GM18508 (cell line): ENCODE measurements around the gene PIGT.

ENCODE experiments used
- ATAC-seq: cut with Tn5 transposase; IDR thresholded peaks from one replicate; pipeline ENCODE4 v1.9.1; 2021; ENCODE audit warnings: moderate number of reproducible peaks; ENCODE audit not compliant: insufficient read depth, unreplicated experiment

PIGT gene

DNA sequence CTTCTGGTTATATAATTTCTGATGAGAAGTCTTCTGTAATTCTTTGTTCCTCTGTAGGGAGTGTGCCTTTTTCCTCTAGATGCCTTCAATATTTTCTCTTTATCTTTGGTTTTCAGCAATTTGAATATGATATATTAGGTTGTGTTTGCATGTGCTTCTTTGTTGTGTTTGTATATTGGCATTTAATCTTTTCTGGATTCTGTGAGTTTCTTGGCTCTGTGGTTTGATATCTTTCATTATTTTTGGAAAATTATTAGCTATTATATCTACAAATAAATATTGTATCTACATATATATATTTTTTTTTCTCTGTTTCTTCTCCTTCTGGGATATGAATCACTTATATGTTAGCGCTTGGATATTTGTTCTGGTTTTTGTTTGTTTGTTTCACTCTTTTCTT is 16.9 kb upstream of the PIGT start:
- no peak for ATAC-seq

DNA sequence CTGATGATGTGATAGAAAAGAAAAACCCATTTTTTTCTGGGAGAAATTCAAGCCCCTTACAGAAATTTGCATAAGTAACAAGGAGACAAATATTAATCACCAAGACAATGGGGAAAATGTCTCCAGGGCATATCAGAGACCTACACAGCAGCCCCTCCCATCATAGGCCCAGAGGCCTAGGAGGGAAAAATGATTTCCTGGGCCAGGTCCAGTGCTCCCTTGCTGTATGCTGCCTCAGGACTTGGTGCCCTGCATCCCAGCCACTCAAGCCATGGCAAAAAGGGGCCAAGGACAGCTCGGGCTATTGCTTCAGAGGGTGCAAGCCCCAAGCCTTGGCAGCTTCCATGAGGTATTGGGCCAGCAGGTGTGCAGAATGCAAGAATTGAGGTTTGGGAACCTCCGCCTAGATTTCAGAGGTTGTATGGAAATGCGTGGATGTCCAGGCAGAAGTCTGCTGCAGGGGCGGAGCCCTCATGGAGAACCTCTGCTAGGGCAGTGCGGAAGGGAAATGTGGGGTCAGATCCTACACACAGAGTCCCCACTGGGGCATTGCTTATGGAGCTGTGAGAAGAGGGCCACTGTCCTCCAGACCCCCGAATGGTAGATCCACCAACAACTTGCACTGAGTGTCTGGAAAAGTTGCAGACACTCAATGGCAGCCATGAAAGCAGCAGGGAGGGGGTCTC is 15.5 kb upstream of the PIGT start:
- ATAC-seq = no peak

DNA sequence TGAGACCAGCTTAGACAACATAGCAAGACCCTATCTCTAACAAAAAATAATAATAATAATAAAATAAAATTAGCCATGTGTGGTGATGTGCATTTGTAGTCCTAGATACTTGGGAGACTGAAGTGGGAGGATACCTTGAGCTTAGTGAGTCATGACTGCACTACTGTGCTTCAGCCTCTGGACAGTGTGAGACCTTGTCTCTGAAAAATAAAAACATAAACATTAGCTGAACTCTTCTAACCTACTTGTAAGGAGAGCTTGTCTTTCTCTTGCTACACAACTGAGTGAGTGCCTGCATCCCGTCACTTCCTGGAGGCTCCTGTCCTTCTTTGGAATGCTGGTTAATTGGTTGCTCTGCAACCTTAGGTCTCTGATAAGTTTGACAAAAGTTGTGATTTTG is 13.0 kb upstream of the PIGT start:
- ATAC-seq = no peak

DNA sequence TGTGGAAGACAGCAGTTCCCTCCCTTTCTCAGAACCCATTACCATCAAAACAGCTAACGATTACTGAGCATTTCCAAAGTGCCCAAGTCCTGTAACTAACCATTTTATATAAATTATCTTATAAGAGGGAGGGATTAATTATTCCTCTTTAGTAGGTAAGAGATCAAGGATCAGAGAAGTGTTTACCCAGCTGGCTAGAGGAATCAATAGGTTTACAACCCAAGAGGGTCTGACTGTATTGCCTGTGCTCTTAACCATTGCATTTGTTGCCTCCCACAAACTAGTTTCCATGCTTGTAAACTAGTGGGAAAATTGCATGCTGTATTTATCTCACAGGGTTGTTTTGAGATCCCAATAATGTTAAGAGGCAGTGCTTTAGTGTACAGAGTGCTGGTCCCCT is 11.5 kb upstream of the PIGT start:
- no peak for ATAC-seq

GRCh38 chr20:45405571-45406259 is 10.2 kb upstream of the PIGT start:
- no peak for ATAC-seq

DNA sequence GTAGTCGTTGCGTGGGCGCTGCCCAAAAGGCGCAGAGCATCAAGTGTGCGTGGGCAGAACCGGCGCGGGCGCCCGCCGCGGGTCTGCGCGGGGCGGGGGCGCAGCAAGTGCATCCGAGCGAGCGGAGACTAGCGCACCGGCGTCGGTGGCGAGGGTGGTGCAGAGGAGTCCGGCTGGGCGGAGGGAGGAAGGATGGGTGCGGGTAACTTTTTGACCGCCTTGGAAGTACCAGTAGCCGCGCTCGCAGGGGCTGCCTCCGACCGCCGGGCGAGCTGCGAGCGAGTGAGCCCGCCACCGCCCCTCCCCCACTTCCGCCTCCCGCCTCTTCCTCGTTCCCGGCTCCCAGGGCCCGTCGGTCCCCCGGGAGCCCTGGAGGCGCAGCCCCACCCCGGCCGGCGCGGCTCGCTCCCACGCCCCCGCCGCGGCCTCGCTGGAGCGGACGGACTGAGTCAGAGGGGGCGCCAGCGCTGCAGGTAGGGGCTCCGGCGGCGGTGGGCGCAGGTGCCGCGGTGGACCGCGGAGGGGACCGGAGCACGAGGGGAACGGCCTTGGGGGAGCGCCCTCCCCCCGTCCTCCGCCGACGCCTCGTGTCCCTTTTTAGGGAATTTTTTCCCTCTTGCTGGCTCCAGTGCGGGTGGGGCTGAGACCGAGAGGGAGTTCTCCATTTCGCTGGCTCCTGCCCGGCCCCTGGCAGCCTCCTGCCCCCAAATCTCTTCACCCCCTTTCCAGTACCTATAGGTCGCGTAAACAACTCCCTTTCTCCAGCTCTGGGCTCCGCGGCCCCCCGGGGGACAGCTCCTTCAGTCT is 9.5 kb upstream of the PIGT start:
- ATAC-seq = no peak

DNA sequence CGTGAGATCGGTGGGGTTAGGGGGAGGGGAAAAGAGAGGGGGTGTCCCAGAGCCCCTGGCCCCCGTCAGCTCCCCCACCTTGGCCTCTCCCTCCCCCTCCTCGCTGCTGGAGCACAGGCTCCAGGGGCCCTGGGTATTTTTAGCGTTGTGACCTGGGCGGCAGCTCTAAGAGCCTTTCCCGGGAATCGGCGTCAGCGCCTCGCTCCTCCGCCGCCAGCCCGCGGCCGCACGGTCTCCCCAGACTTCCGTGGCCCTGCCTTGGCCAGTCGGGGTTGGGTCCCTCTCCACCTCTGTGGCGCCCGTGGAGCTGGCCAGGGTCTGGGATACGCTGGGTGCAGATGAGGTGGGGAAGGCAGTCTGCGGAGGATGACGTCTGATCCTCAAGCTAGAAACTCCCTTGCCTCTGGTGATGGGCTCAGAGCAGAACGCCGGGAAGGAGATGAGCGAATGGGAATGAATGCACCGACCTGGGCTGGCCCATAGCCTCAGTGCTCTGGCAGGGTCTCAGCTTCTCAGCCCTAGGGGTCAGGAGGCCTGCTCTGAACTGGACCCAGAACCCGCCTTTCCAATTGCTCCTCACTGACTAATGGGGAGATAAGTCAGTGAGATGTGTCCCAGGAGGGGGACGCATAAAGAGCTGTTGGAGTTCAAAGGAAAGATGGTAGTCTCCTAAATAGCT is 8.7 kb upstream of the PIGT start:
- ATAC-seq = no peak

GRCh38 chr20:45407783-45408645 is 7.9 kb upstream of the PIGT start, which contains the start of gene DBNDD2:
DBNDD2 (plus strand) TSS chr20:45408289; CDS start chr20:45408468, 179 bp downstream.
- ATAC-seq = no peak

DNA sequence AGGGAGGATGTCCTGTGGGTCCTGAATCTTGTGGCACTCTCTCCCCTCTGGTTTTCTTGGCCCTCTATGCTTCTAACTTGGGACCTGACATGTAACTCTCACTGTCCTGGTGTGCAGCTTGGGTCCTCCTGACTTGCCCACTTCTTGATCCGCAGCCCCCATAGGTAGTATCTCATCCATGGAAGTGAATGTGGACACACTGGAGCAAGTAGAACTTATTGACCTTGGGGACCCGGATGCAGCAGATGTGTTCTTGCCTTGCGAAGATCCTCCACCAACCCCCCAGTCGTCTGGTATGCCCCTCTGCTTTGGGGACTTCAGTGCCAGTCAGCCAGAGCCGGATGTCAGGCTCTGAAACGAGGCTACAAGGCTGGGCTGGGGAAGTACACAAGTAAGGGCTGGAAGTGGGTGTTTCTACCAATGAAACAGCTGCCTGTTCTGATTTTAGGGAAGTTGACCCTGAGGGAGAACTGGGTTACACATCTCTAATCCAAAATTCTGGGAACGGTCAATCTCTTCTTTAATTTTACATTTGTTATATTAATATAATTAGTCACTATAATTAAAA is 7.2 kb upstream of the PIGT start:
- no peak for ATAC-seq

- no peak for ATAC-seq
Measured at GRCh38 chr20:45409521-45410272, 6.2 kb upstream of the PIGT start.

GRCh38 chr20:45410887-45411286 is 5.1 kb upstream of the PIGT start:
- ATAC-seq = no peak

- no peak for ATAC-seq
Measured at GRCh38 chr20:45412653-45413052, 3.3 kb upstream of the PIGT start.

GRCh38 chr20:45413479-45413878 is 2.5 kb upstream of the PIGT start:
- no peak for ATAC-seq

DNA sequence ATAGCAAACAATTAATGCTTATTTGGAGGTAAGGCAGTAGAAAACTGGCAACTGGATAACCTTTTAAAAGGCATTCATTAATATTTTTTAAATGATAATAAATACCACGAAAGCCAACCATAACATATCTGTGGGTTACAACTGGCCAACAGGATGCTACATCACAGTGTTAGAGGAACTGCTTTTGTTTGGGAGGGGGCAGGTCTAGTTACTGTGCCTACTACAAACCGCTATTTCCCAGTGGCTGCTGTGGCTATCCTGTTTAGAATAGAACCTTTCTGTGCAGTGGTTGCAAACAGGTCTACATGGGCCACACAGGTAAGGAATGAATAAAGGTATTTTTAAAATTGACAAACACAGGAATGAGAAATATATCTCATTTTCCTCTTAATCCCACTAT is 976 bp downstream of the PIGT start:
- ATAC-seq = no peak

DNA sequence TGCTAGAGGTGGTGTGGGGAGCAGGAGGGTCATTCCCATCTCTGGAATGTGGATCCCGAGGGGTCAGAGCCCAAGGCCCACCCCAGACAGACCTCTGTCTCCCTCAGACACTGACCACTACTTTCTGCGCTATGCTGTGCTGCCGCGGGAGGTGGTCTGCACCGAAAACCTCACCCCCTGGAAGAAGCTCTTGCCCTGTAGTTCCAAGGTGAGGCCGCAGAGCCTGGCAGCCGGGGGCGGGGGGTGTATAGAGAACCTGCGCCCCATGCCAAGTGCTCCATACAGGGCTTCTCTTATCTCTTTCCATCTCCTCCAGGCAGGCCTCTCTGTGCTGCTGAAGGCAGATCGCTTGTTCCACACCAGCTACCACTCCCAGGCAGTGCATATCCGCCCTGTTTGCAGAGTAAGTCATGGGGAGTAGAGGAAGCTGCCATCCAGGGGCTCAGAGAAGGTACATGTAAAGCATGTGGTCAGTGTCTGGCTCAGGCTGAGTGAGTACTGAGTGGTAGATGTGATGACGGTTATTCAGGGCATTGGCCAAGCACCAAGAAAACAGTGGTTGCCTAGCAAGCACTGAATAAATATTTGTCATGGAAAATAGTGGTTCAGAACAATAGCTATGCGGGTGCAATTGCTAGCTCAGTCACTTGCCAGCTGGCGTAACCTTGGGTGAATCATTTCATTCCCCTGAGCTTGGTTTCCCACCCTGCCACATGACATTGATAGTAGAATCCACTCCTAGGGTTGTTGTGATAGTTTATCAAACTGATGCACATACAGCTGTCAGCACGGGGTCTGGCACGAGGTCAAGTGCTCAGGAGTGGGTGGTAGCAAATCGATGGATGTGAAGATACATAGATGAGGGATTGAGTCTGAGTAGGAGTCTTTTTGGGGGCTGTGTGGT is 3.5 kb downstream of the PIGT start:
- peak; percentile 68 for ATAC-seq

- no peak for ATAC-seq
Measured at GRCh38 chr20:45420125-45420524, 4.2 kb downstream of the PIGT start.

DNA sequence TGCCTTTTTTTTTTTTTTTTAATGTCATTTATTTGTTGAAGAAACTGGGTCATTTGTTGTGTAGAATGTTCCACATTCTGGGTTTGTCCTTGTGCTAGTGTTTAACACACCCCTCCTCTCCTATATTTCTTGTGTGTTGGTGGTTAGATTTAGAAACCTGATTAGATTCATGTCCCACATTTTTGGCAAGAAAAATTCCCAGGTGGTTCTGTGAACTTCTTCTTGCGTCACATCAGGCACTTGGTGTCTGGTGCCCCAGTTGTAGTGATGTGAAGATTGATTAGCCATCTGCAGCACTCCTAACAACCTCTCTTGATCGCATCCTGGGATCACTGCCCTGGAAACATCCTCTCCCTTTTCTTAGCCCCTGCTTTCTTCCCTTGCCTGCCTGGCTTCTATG is 7.8 kb downstream of the PIGT start:
- ATAC-seq = no peak

GRCh38 chr20:45425561-45425960 is 9.6 kb downstream of the PIGT start:
- ATAC-seq = no peak
